Activated naive CD4-positive, alpha-beta T cell (primary cell): ENCODE results near the gene FSTL3.
"Not testable (repeated sequence)": the region's sequence is repeated elsewhere in the genome, so short reads cannot be mapped to it uniquely, and the experiment has no call there.

Experiments used
- DNase-seq, 4 experiments: peaks; one replicate each; lab custom pipeline; 2025; lab: John Stamatoyannopoulos, UW

The FSTL3 gene

GRCh38 chr19:682678-683320 lies 6.6 kb downstream of the FSTL3 start:
- no peak for DNase-seq

GRCh38 chr19:685454-685931 lies 9.3 kb downstream of the FSTL3 start:
- no peak for DNase-seq

- DNase-seq: no peak
Measured at GRCh38 chr19:686589-687297, 10.6 kb downstream of the FSTL3 start.

GRCh38 chr19:687569-688166 lies 11.5 kb downstream of the FSTL3 start:
- DNase-seq: no peak

- DNase-seq: no peak
Measured at GRCh38 chr19:688214-688613, 12.0 kb downstream of the FSTL3 start.

GRCh38 chr19:688992-689391 lies 12.8 kb downstream of the FSTL3 start:
- no peak for DNase-seq

GRCh38 chr19:690203-690602 lies 14.0 kb downstream of the FSTL3 start:
- no peak for DNase-seq

- DNase-seq: no peak
Measured at GRCh38 chr19:694481-695351, 18.5 kb downstream of the FSTL3 start.

- no peak for DNase-seq
Measured at GRCh38 chr19:695352-695949, 19.3 kb downstream of the FSTL3 start, which contains the start of gene PRSS57. Gene PRSS57, minus strand, starts transcription at chr19:695452. Its CDS starts 22 bp downstream, at chr19:695430.

GRCh38 chr19:698529-698928 lies 22.3 kb downstream of the FSTL3 start:
- not testable (repeated sequence) for DNase-seq

- DNase-seq: not testable (repeated sequence)
Measured at GRCh38 chr19:699885-700284, 23.7 kb downstream of the FSTL3 start.

GRCh38 chr19:702847-703246 lies 26.7 kb downstream of the FSTL3 start:
- not testable (repeated sequence) for DNase-seq

- no peak for DNase-seq
Measured at GRCh38 chr19:703329-703650, 27.1 kb downstream of the FSTL3 start.

- DNase-seq: peak; percentile 34 to 52 (median 44)
Measured at GRCh38 chr19:703651-704446, 27.7 kb downstream of the FSTL3 start.

- no peak for DNase-seq
Measured at GRCh38 chr19:704447-704741, 28.2 kb downstream of the FSTL3 start.

- peak in 1 of 4 experiments; percentile 14 for DNase-seq
Measured at GRCh38 chr19:708154-709143, 32.3 kb downstream of the FSTL3 start, which contains the start of gene PALM. Gene PALM, plus strand, starts transcription at chr19:708935. Its CDS starts 212 bp downstream, at chr19:709147.

- DNase-seq: no peak
Measured at GRCh38 chr19:709196-709964, 33.2 kb downstream of the FSTL3 start.

- DNase-seq: no peak
Measured at GRCh38 chr19:709965-710571, 33.9 kb downstream of the FSTL3 start.

GRCh38 chr19:710767-711166 lies 34.6 kb downstream of the FSTL3 start:
- DNase-seq: no peak
